ENCODE data around the gene CTNND2.

DNA sequence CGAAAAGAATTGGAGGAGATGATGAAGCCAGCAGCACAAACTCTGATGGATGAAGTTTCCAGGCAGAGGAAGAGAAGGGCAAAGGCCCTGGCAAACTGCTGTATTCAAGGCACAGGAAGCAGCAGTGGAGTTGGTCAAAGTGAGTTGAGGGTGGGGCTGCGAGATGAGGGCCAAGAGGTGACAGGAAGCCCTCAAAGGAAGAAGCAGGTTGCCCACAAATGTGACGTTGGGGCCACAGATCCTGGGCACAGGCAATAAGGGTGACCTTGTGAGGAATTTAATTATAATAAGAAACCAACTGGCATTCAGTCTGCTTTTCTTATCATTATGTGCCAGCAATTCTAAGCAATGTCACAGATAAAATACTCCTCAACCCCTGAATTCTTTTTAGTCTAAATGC, 261.8 kb downstream of the CTNND2 start:
- TF ChIP-seq, protein P1, sequence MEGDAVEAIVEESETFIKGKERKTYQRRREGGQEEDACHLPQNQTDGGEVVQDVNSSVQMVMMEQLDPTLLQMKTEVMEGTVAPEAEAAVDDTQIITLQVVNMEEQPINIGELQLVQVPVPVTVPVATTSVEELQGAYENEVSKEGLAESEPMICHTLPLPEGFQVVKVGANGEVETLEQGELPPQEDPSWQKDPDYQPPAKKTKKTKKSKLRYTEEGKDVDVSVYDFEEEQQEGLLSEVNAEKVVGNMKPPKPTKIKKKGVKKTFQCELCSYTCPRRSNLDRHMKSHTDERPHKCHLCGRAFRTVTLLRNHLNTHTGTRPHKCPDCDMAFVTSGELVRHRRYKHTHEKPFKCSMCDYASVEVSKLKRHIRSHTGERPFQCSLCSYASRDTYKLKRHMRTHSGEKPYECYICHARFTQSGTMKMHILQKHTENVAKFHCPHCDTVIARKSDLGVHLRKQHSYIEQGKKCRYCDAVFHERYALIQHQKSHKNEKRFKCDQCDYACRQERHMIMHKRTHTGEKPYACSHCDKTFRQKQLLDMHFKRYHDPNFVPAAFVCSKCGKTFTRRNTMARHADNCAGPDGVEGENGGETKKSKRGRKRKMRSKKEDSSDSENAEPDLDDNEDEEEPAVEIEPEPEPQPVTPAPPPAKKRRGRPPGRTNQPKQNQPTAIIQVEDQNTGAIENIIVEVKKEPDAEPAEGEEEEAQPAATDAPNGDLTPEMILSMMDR (IDR thresholded peaks at IDR 0.05): no peak
- no peak for TF ChIP-seq EP300 (IDR thresholded peaks at IDR 0.05)
- no peak for TF ChIP-seq POLR2AphosphoS5 (IDR thresholded peaks at IDR 0.05)
- TF ChIP-seq POLR2A (IDR thresholded peaks at IDR 0.05): no peak
